Endothelial cell of umbilical vein (primary cell): ENCODE data around the gene RASD1. TPM values are rescaled to one million over a fixed set of nuclear protein-coding genes. Genes with fewer than 3 reads are reported as not detected.

Source experiments
- BruUV-seq: library from RNA; stranded (reverse); fragments of 400-500 nt; replicated peaks from 2 replicates; lab custom pipeline; 2021; lab: Mats Ljungman, UMichigan
- CTCF ChIA-PET: fragments of 300-600, 350-600 bp; sonication (Branson Sonifier 250); formaldehyde crosslinking; loops from one replicate; lab custom pipeline; 2021; ENCODE audit warnings: antibody characterized with exemption, inconsistent platforms; lab: Charles Lee
- POLR2A ChIA-PET: fragments of 300-600, 350-600 bp; sonication (Branson Sonifier 250); formaldehyde crosslinking; loops from one replicate; lab custom pipeline; 2021; ENCODE audit warnings: antibody characterized with exemption, inconsistent platforms; lab: Charles Lee
- DNase-seq: peaks from one replicate; pipeline ENCODE4 v3.0.0-alpha.2; 2011; ENCODE audit warnings: low read depth, low spot score
- FAIRE-seq: peaks from 2 replicates; lab custom pipeline; 2011; peaks lifted over from hg19 to GRCh38; lab: Jason Lieb, UNC
- H2AFZ ChIP-seq: 2 replicates; pipeline ENCODE4 v1.6.0; 2012; ENCODE audit warnings: low read depth, low read length, control low read depth, inconsistent platforms
- H3K27ac ChIP-seq: 2 replicates; pipeline ENCODE4 v1.5.1; 2011; ENCODE audit warnings: low read depth, mild to moderate bottlenecking, control low read depth, low read length, moderate library complexity; ENCODE audit not compliant: insufficient read depth
- H3K27me3 ChIP-seq, 2 experiments: 2 replicates each; pipeline versions ENCODE4 v1.6.0 to v1.6.1; 2011; ENCODE audit warnings: low read length in 2 of 2, mixed read lengths in 1 of 2; ENCODE audit not compliant: control insufficient read depth in 2 of 2, insufficient read depth in 2 of 2
- H3K36me3 ChIP-seq, 2 experiments: 2 replicates in 1 of 2; 3 replicates in 1 of 2; pipeline ENCODE4 v1.5.1; 2011; ENCODE audit warnings: low read length in 2 of 2, mild to moderate bottlenecking in 1 of 2, moderate library complexity in 1 of 2; ENCODE audit not compliant: control insufficient read depth in 2 of 2, insufficient read depth in 2 of 2; ENCODE audit errors: extremely low read depth in 1 of 2
- H3K4me1 ChIP-seq: 3 replicates; pipeline ENCODE4 v1.5.1; 2011; ENCODE audit warnings: mild to moderate bottlenecking, low read length; ENCODE audit not compliant: control insufficient read depth, insufficient read depth; ENCODE audit errors: extremely low read depth
- H3K4me2 ChIP-seq: 2 replicates; pipeline ENCODE4 v1.6.1; 2011; ENCODE audit warnings: low read length, control low read depth, mixed read lengths; ENCODE audit not compliant: insufficient read depth
- H3K4me3 ChIP-seq, 3 experiments: fragments of 200-600 bp in 1 of 3; sonication (generic), shearing (Covaris generic) in 1 of 3; replicated peaks in 1 of 3; 2 replicates each; pipeline ENCODE4 v1.5.1; 2011 to 2016; ENCODE audit warnings: control low read depth in 3 of 3, low read length in 3 of 3, mild to moderate bottlenecking in 2 of 3, inconsistent platforms in 1 of 3, low read depth in 1 of 3, moderate library complexity in 1 of 3; ENCODE audit not compliant: insufficient read depth in 1 of 3
- H3K79me2 ChIP-seq: 2 replicates; pipeline ENCODE4 v1.6.0; 2012; ENCODE audit warnings: low read length, inconsistent platforms; ENCODE audit not compliant: control insufficient read depth, insufficient read depth
- H3K9ac ChIP-seq: replicated peaks from 2 replicates; pipeline ENCODE3; 2011; ENCODE audit warnings: low read length, control low read depth; ENCODE audit not compliant: insufficient read depth; ENCODE audit errors: extremely low read depth
- H3K9me1 ChIP-seq: replicated peaks from 3 replicates; pipeline ENCODE4 v1.6.0; 2011; ENCODE audit warnings: mild to moderate bottlenecking, low read length; ENCODE audit not compliant: control insufficient read depth, insufficient read depth; ENCODE audit errors: extremely low read depth
- H3K9me3 ChIP-seq: replicated peaks from 2 replicates; pipeline ENCODE4 v1.5.1; 2012; ENCODE audit warnings: low read length, inconsistent platforms; ENCODE audit not compliant: control insufficient read depth, insufficient read depth
- H4K20me1 ChIP-seq: replicated peaks from 2 replicates; pipeline ENCODE3; 2011; ENCODE audit warnings: mild to moderate bottlenecking, low read length; ENCODE audit not compliant: control insufficient read depth, insufficient read depth; ENCODE audit errors: extremely low read depth
- EZH2 ChIP-seq: IDR thresholded peaks from 2 replicates; pipeline ENCODE4 v1.6.1; 2012; ENCODE audit warnings: borderline replicate concordance, low read depth, mild to moderate bottlenecking, moderate library complexity, low read length, inconsistent platforms; ENCODE audit not compliant: severe bottlenecking
- FOS ChIP-seq: IDR thresholded peaks from 2 replicates; pipeline ENCODE4 v1.6.1; 2011; ENCODE audit warnings: mild to moderate bottlenecking, low read length, moderate library complexity, borderline replicate concordance; ENCODE audit not compliant: insufficient read depth
- GATA2 ChIP-seq: IDR thresholded peaks from 2 replicates; pipeline ENCODE4 v1.7.0; 2011; ENCODE audit warnings: low read depth, mild to moderate bottlenecking, moderate library complexity, mixed read lengths, low read length; ENCODE audit not compliant: insufficient read length, insufficient read depth
- JUN ChIP-seq: IDR thresholded peaks from 2 replicates; pipeline ENCODE4 v1.6.1; 2011; ENCODE audit warnings: borderline replicate concordance, low read depth; ENCODE audit not compliant: insufficient read length, insufficient read depth
- MAX ChIP-seq: IDR thresholded peaks from 2 replicates; pipeline ENCODE4 v1.6.1; 2011; ENCODE audit not compliant: insufficient read depth, insufficient read length
- MYC ChIP-seq: IDR thresholded peaks from one replicate; pipeline ENCODE4 v1.6.1; 2011; ENCODE audit warnings: mild to moderate bottlenecking, low read depth, low read length
- POLR2A ChIP-seq: IDR thresholded peaks from 2 replicates; pipeline ENCODE4 v1.6.1; 2012; ENCODE audit warnings: low read depth, mild to moderate bottlenecking, control low read depth, low read length
- POLR2AphosphoS5 ChIP-seq: IDR thresholded peaks from 2 replicates; pipeline ENCODE4 v1.6.1; 2012; ENCODE audit warnings: low read depth, mild to moderate bottlenecking, control low read depth, low read length, moderate library complexity; ENCODE audit not compliant: insufficient read depth
- dilution Hi-C: fragments of 300-500 bp; cut with MboI; formaldehyde crosslinking; loops from one replicate; pipeline ENCODE4 v1.15.0; 2019; ENCODE audit warnings: low sequenced_read_pairs; ENCODE audit not compliant: extremely low pct_ligation_motif_present
- intact Hi-C: fragments of 100-400 bp; cut with micrococcal nuclease; formaldehyde crosslinking; loops from one replicate; pipeline ENCODE4 v1.10.0; 2022
- polyA plus RNA-seq, 4 experiments: library from polyadenylated mRNA; depleted of rRNA in 3 of 4; stranded (reverse) in 3 of 4; unstranded in 1 of 4; fragments of >200 nt; gene quantifications; 2 replicates each; pipeline versions ENCODE4 v1.2.1 to v1.2.3, GENCODE V29; 2011 to 2012; ENCODE audit warnings: missing spikeins in 1 of 4
- total RNA-seq: library from RNA; stranded (reverse); gene quantifications from 2 replicates; pipeline ENCODE4 v1.2.3, GENCODE V29; 2021
- TF ChIP-seq, protein P1 (sequence below), 2 donors: IDR thresholded peaks; 1 replicate in 1 of 2; 2 replicates in 1 of 2; pipeline ENCODE4 v1.5.1; 2011; ENCODE audit warnings: low read length in 2 of 2, mild to moderate bottlenecking in 2 of 2, moderate library complexity in 2 of 2, control low read depth in 1 of 2, inconsistent platforms in 1 of 2, low read depth in 1 of 2; ENCODE audit not compliant: insufficient read depth in 1 of 2; ENCODE audit errors: extremely low read depth in 1 of 2

Gene RASD1
- total and polyA plus RNA-seq, 2 donors (not counting 3 experiments of a cell fraction or from before 2014, with no cell fraction given), result 4.2 to 15.7 TPM

GRCh38 chr17:17527534-17527933, 31.3 kb upstream of the RASD1 start:
- Histone ChIP-seq H4K20me1 (no peaks in the 10 kb centered on the region), H2AFZ (no peak overlapping the region), H3K9ac (no peak overlapping the region), H3K9me1 (no peaks in the 10 kb centered on the region), H3K9me3 (no peaks in the 10 kb centered on the region), H3K27ac (no peak overlapping the region), H3K4me1 (no peaks in the 10 kb centered on the region), H3K4me2 (no peak overlapping the region), H3K79me2 (no peaks in the 10 kb centered on the region), H3K4me3 (no peak overlapping the region), H3K36me3 (no peaks in the 10 kb centered on the region), H3K27me3 (no peaks in the 10 kb centered on the region)
- POLR2A ChIA-PET, result no interaction called here
- DNase-seq (no peak), FAIRE-seq (no peak)
- no TSS peak for BruUV-seq
- intact Hi-C loops, result loop anchor here (5.0 kb wide), 1 partner anchor 60 kb away; no protein-coding TSS in a partner anchor
- no peak for TF ChIP-seq JUN
- TF ChIP-seq, protein P1, sequence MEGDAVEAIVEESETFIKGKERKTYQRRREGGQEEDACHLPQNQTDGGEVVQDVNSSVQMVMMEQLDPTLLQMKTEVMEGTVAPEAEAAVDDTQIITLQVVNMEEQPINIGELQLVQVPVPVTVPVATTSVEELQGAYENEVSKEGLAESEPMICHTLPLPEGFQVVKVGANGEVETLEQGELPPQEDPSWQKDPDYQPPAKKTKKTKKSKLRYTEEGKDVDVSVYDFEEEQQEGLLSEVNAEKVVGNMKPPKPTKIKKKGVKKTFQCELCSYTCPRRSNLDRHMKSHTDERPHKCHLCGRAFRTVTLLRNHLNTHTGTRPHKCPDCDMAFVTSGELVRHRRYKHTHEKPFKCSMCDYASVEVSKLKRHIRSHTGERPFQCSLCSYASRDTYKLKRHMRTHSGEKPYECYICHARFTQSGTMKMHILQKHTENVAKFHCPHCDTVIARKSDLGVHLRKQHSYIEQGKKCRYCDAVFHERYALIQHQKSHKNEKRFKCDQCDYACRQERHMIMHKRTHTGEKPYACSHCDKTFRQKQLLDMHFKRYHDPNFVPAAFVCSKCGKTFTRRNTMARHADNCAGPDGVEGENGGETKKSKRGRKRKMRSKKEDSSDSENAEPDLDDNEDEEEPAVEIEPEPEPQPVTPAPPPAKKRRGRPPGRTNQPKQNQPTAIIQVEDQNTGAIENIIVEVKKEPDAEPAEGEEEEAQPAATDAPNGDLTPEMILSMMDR (IDR thresholded peaks at IDR 0.05; ENCODE audit: extremely low read depth in 1 of 2, insufficient read depth in 1 of 2, low read depth in 1 of 2, low read length in 2 of 2), result no peak
- TF ChIP-seq MAX, result no peak
- no peak for TF ChIP-seq GATA2
- TF ChIP-seq POLR2AphosphoS5, result no peak
- TF ChIP-seq POLR2A, result no peak
- no peak for TF ChIP-seq EZH2
- TF ChIP-seq FOS, result no peak
- TF ChIP-seq MYC, result no peak
- CTCF ChIA-PET, result interaction anchor here (1.6 kb wide), 1 partner anchor 31 kb away, joined by 6 read pairs; the partner anchor contains the start of gene RASD1
- dilution Hi-C loops, result no loop called here
